ENCODE results near the gene UTF1.

The UTF1 gene, protein sequence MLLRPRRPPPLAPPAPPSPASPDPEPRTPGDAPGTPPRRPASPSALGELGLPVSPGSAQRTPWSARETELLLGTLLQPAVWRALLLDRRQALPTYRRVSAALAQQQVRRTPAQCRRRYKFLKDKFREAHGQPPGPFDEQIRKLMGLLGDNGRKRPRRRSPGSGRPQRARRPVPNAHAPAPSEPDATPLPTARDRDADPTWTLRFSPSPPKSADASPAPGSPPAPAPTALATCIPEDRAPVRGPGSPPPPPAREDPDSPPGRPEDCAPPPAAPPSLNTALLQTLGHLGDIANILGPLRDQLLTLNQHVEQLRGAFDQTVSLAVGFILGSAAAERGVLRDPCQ

GRCh38 chr10:133230044-133230361 lies at the start of gene UTF1:
UTF1 (plus strand) TSS chr10:133230217; CDS start chr10:133230289, 72 bp downstream.
- no peak for DNase-seq (ENCODE audit: low read depth in 2 of 2)

GRCh38 chr10:133180965-133181639 lies 48.9 kb upstream of the UTF1 start:
- DNase-seq (ENCODE audit: low read depth in 2 of 2): no peak

DNA sequence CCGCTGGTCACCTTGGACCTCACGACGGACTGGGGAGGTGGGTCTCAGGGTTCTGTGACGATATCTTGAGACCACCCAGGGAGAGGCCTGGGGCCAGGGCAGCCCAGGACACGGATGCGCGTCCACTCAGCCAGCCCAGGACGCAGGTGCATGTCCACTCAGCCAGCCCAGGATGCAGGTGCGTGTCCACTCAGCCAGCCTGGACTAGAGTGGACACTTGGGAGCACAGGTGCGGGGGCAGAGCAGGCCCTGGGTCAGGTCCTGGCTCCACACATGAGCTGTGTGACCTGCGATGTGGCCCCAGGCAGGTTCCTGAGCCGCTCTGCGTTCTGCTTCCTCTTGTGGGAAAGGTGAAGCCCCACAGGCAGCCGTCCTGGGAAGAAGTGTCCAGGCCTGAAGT lies 47.8 kb upstream of the UTF1 start:
- DNase-seq (ENCODE audit: low read depth in 2 of 2): no peak

DNA sequence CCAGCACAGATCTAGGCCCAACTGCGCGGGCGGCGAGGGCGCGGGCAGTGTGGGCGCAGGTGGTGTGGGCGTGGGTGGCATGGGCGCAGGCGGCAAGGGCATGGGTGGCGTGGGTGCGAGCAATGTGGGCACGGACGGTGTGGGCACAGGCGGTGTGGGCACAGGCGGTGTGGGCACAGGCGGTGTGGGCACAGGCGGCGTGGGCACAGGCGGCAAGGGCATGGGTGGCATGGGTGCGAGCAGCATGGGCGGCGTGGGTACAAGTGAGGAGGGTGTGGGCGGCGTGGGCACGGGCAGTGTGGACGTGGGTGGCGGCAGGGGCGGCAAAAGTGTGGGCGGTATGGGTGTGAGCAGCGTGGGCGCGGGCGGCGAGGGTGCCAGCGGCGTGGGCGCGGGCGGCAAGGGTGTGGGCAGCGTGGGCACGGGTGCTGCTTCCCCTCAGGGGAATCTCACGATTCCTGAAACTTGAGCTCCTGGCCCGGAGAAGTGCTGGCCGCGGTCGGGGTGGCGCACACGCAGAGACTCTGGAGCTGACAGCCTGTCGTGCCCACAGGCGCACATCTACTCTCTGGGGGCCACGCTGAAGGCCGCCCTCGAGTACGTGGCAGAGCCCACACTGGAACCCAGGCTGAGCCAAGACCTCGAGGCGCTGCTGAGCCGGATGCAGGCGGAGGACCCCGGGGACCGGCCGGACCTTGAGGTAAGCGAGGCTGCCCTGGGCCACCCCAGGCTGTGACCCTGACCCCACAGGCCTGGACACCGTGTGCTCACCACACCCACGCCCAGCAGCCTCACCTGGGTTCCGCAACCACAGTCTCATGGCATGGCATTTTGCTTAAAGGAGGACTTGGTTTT lies 47.0 kb upstream of the UTF1 start:
- no peak for DNase-seq (ENCODE audit: low read depth in 2 of 2)

- DNase-seq (ENCODE audit: low read depth in 2 of 2): no peak
These were observed 46.2 kb upstream of the UTF1 start for GRCh38 chr10:133183646-133184378.

DNA sequence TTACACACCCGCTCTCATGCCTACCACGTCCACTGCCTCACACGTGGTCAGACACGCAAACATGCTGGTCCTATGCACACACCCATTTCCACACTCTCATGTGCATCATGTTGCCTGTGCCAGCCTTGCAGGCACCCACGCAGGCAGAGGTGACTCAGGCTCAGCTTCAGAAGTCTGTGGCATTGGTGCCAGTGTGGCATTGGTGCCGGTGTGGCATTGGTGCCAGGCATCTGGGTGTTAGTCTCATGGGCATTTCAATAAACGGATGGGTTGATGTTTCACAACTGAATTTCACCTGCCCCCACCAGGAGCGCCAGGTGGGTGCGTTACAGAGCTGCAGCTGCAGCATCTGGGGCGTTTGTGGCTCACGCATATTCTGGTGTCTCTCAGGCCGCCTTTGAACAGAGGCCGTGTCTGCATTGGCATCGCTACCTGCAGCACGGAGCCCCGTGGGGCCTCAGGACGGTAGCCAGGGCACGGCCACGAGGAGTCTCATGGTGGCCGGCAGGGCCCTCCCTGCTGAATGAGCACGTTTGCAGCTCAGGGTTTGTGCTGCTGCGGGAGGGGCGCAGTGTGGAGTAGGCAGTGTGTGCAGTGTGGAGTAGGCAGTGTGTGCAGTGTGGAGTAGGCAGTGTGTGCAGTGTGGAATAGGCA lies 45.3 kb upstream of the UTF1 start:
- no peak for DNase-seq (ENCODE audit: low read depth in 2 of 2)

DNA sequence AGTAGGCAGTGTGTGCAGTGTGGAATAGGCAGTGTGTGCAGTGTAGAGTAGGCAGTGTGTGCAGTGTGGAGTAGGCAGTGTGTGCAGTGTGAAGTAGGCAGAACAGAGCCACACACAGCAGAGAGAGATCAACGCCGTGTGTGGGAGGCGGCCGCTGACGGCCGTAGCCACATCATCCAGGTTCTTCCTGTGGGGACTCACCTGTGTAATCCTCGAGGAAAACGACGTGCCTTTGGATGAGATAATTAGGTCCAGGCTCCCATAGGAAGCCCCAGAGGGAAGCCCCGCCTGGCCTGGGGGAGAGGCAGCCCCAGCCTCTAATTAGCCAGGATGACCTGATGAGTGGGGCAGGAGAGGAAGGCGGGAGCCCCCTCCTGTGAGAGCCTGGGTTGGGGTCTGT lies 44.6 kb upstream of the UTF1 start:
- no peak for DNase-seq (ENCODE audit: low read depth in 2 of 2)

- DNase-seq (ENCODE audit: low read depth in 2 of 2): no peak
These were observed 44.1 kb upstream of the UTF1 start for GRCh38 chr10:133185916-133186315.

DNA sequence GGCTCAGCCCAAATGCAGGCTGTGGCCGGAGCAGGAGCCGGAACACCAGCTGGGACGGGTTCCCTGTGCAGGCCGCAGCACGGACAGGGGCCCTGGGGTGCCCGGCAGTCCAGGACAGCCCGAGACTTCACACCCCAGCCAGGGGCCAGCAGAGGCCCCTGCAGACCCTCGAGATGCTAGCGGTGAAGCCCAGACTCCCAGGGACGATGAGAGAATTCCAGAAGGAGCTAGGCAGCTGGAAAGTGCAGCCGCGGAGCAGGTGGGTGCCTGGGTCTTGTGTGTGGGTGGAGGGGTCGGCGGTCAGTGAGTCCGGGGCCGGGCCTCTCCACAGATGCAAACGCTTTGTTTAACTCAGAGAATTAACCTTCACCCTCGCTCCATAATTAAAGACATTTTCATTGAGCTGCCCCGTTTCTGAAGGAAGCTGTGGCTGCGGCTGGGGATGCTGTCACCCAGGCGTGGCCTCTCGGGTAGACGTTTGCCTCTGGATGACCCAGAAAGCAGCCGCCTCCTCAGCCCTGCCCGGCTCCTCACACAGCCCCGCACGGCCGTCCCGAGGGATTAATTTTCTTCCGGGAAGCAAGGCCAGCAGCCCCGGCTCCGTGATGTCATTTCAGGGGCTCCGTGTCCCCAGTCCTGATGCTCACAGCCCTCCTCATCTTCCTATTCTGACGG lies 43.5 kb upstream of the UTF1 start:
- no peak for DNase-seq (ENCODE audit: low read depth in 2 of 2)

DNA sequence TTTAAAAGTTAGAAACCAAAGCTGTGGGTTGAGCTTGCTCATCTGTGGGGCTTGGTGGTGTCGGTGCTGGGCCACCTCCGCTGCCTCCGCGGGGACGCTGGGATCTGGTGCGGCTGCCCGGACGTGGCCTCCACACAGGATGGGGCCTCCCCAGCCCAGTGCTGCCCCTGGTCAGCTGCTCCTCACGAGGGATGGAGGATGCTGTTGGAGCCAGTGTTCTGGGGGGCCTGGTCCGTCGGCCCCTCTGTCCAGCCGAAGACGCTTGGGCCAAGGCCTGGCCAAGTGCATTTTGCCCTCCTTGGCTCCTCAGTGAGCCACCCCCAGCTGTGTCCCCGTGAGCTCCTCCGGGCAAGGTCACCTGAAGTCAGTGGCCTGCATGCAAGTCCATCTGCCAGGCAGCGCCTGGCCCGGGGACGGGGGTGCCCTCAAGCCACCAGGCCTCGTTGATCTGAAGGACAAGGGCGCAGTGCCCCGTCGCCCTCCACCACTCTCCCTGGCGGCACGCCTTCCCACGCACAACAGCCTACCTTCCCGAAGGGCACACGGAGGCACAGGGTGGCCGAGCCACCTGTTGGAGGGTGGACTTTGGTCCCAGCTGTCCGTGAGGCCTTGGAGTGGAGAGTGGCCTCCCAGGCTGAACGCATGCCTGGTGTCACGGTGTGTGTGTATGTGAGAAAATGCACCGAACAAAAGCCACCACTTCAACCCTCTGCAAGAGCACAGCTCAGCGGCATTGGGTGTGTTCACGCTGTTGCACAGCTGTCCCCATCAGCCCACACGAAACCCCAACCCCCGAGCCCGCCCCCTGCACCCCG lies 42.7 kb upstream of the UTF1 start:
- no peak for DNase-seq (ENCODE audit: low read depth in 2 of 2)

GRCh38 chr10:133187906-133188681 lies 41.9 kb upstream of the UTF1 start:
- no peak for DNase-seq (ENCODE audit: low read depth in 2 of 2)

- DNase-seq (ENCODE audit: low read depth in 2 of 2): no peak
These were observed 40.8 kb upstream of the UTF1 start for GRCh38 chr10:133189256-133189655.

DNA sequence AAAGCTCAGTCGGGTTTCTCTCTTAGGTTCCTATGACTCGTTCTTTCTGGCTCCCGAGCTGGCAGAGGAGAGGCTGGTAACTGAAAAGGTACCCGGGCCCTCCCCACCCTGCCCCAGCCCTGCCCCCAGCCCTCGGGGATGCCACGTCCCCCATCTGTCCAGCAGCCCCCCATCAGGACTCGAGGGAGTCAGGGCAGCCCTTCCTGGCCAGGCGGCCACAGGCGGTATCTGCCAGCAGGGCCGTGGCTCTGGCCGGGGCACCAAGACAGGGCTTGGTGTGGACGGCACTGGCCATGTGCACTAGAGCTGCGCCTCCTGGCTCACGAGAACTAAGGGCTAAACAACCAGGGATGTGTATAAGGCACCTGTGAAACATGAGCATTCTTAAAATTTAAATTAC lies 40.3 kb upstream of the UTF1 start:
- no peak for DNase-seq (ENCODE audit: low read depth in 2 of 2)

- no peak for DNase-seq (ENCODE audit: low read depth in 2 of 2)
These were observed 39.8 kb upstream of the UTF1 start for GRCh38 chr10:133190225-133190624.

- DNase-seq (ENCODE audit: low read depth in 2 of 2): no peak
These were observed 38.4 kb upstream of the UTF1 start for GRCh38 chr10:133191651-133192050.

DNA sequence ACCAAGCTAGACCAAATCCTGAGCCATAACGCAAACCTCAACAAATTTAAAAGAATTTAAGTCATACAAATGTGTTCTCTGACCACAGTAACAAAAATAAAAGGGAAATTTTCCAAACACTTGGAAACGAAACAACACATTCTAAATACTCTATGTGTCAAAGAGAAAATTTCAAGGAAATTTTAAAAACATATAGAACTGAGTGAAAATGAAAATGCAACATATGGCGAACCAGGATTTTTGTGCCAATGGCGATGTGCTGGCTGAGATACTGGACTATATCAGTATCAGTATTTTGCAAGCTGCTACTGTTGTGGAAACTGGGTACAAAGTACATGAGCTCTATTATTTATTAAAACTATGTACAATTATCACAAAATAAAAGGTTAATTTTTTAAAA lies 35.9 kb upstream of the UTF1 start:
- no peak for DNase-seq (ENCODE audit: low read depth in 2 of 2)

DNA sequence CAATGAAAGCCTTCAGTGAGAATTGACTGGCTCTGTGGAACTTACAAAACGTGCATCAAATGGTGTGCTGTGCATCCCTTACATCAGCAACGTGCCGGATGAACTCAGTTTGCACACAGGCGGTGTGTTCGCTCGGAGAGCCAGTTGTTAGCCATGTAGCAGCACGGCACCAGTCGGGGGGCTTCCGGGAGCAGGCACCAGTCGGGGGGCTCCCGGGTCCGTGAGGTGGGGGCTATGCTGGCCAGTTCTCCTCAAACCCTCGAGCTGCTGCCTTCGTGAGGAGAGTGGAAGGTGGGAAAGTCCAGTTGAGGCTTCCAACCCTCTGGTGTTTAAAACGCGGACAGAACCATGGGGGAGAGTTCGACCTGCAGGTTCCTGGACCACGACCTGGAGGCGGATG lies 34.9 kb upstream of the UTF1 start:
- DNase-seq (ENCODE audit: low read depth in 2 of 2): no peak

GRCh38 chr10:133195611-133196010 lies 34.4 kb upstream of the UTF1 start:
- no peak for DNase-seq (ENCODE audit: low read depth in 2 of 2)

- DNase-seq (ENCODE audit: low read depth in 2 of 2): no peak
These were observed 33.6 kb upstream of the UTF1 start for GRCh38 chr10:133196221-133196915.
